ENCODE data around the gene TFCP2. TPM values are rescaled to one million over a fixed set of nuclear protein-coding genes. Genes with fewer than 3 reads are reported as not detected.

TFCP2 gene
- total and polyA plus RNA-seq, 10 donors, result 10.2 to 33.1 (median 24.0) TPM

- 53 to 58% (median 55%) methylated on average over 10 of the region's 10 CpGs for WGBS, 5 donors
- intact Hi-C loops (cut with DNase I; ENCODE audit: low total_unique reads), result no loop called here
- peaks cover 6 to 30% (median 26%) of the 10 kb centered on the region in 6 donors for H3K4me1 ChIP-seq
- H3K9me3 ChIP-seq, result no peaks in the 10 kb centered on the region
- TF ChIP-seq POLR2AphosphoS5 (IDR thresholded peaks at IDR 0.05) (no peak), POLR2A (IDR thresholded peaks at IDR 0.05) (no peak)
- TF ChIP-seq, protein P1, sequence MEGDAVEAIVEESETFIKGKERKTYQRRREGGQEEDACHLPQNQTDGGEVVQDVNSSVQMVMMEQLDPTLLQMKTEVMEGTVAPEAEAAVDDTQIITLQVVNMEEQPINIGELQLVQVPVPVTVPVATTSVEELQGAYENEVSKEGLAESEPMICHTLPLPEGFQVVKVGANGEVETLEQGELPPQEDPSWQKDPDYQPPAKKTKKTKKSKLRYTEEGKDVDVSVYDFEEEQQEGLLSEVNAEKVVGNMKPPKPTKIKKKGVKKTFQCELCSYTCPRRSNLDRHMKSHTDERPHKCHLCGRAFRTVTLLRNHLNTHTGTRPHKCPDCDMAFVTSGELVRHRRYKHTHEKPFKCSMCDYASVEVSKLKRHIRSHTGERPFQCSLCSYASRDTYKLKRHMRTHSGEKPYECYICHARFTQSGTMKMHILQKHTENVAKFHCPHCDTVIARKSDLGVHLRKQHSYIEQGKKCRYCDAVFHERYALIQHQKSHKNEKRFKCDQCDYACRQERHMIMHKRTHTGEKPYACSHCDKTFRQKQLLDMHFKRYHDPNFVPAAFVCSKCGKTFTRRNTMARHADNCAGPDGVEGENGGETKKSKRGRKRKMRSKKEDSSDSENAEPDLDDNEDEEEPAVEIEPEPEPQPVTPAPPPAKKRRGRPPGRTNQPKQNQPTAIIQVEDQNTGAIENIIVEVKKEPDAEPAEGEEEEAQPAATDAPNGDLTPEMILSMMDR (IDR thresholded peaks at IDR 0.05 in 8 of 11, conservative IDR thresholded peaks at IDR 0.05 in 3 of 11), result no peak
- DNase-seq, result no peak
- no peaks in the 10 kb centered on the region for H3K27me3 ChIP-seq (replicated peaks in 1 of 7)
- H3K27ac ChIP-seq, result peak overlapping the region; percentile 90 to 99 (median 96)
- H3K4me3 ChIP-seq, result peak overlapping the region; percentile 67 to 87 (median 71)
- H3K36me3 ChIP-seq, result peaks cover 0 to 8% (median 0%) of the 10 kb centered on the region in 6 donors
These were observed 45.7 kb upstream of the TFCP2 start for GRCh38 chr12:51218607-51219161.

GRCh38 chr12:51217968-51218606, 45.2 kb upstream of the TFCP2 start, which contains the start of gene POU6F1:
Gene POU6F1 (minus strand): TSS chr12:51218062. CDS start chr12:51206836, 11,226 bp downstream.
- peaks cover 0 to 11% (median 0%) of the 10 kb centered on the region in 6 donors for H3K36me3 ChIP-seq
- H3K27me3 ChIP-seq (replicated peaks in 1 of 7), result no peaks in the 10 kb centered on the region
- peaks cover 6 to 30% (median 26%) of the 10 kb centered on the region in 6 donors for H3K4me1 ChIP-seq
- H3K27ac ChIP-seq, result peak within 1 kb of the TSS; percentile 90 to 99 (median 96)
- intact Hi-C loops (cut with DNase I; ENCODE audit: low total_unique reads), result no loop called here
- peak; percentile 90 for DNase-seq
- peak within 1 kb of the TSS; percentile 67 to 87 (median 71) for H3K4me3 ChIP-seq
- TF ChIP-seq, protein P1 (IDR thresholded peaks at IDR 0.05 in 8 of 11, conservative IDR thresholded peaks at IDR 0.05 in 3 of 11), result peak; percentile 61 to 85 (median 75)
- TF ChIP-seq POLR2AphosphoS5 (IDR thresholded peaks at IDR 0.05) (peak; percentile 79 to 88 (median 87)), POLR2A (IDR thresholded peaks at IDR 0.05) (no peak)
- H3K9me3 ChIP-seq, result no peaks in the 10 kb centered on the region
- WGBS, 5 donors, result 0 to 1% (median 0%) methylated on average over 28 to 35 of the region's 35 CpGs

DNA sequence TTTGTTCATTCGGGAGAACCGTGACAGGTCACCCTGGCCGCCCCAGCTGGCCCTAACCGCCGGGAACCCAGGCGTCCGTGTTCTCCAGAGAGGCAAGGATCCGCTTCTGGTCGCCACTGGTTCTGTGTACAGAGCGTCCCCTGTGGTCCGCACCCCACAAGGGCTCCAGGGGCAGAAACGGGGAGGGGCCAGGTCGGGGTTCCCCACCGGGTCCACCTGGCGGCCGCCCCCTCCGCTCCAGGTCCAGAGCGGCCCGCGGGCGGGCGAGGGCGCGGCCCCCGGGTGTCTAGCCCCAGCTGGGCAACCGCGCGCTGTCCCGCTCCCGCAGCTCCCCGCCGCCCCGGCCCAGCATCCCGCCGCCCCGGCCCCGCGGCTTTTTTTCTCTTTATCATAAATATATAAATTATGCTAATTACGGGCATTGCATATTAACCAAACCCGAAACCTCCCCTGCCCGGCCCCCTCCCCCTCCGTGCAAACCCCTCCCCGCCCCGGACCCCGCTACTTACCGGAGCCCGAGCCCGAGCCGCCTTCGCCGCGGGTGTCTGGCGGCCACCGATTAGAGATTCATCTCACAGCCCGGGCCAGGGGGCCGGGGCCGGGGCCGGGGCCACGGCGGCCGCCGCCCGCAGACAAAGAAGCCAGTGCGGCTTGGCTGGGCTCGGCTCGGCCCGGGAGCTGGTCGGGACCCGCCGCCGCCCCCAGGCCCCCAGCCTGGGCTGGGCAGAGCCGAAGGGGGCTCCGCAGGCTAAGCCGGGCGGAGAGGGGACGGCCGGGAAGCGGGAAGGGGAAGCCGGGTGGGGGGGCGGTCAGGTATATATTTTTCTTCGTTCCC, 44.4 kb upstream of the TFCP2 start:
- Histone ChIP-seq H3K27me3 (replicated peaks in 1 of 7) (no peaks in the 10 kb centered on the region), H3K27ac (peak overlapping the region; percentile 90 to 99 (median 96)), H3K4me3 (peak overlapping the region; percentile 67 to 87 (median 71)), H3K36me3 (peaks cover 0 to 11% (median 0%) of the 10 kb centered on the region in 6 donors), H3K9me3 (no peaks in the 10 kb centered on the region), H3K4me1 (peaks cover 6 to 30% (median 26%) of the 10 kb centered on the region in 6 donors)
- TF ChIP-seq, protein P1 (IDR thresholded peaks at IDR 0.05 in 8 of 11, conservative IDR thresholded peaks at IDR 0.05 in 3 of 11), result peak in 5 of 11 experiments; percentile 6 to 48 (median 19)
- TF ChIP-seq POLR2A (IDR thresholded peaks at IDR 0.05), result no peak
- peak in 2 of 3 donors; percentile 58 to 61 for TF ChIP-seq POLR2AphosphoS5 (IDR thresholded peaks at IDR 0.05)
- intact Hi-C loops (cut with DNase I; ENCODE audit: low total_unique reads), result no loop called here
- peak; percentile 90 for DNase-seq
- WGBS, 5 donors, result 2 to 3% (median 2%) methylated on average over 43 to 79 of the region's 81 CpGs
